GM21360 (cell line): ENCODE measurements around the gene ACSL4.

Source experiments
- ATAC-seq: cut with Tn5 transposase; IDR thresholded peaks from one replicate; pipeline ENCODE4 v1.9.1; 2021; ENCODE audit warnings: mild to moderate bottlenecking, moderate library complexity; ENCODE audit not compliant: unreplicated experiment

The ACSL4 gene

GRCh38 chrX:109622270-109622669, 110.8 kb downstream of the ACSL4 start:
- ATAC-seq, result no peak

- ATAC-seq, result no peak
These were observed 113.3 kb downstream of the ACSL4 start for GRCh38 chrX:109619771-109620170.

GRCh38 chrX:109614951-109615350, 118.1 kb downstream of the ACSL4 start:
- no peak for ATAC-seq

- no peak for ATAC-seq
These were observed 131.6 kb downstream of the ACSL4 start for GRCh38 chrX:109601486-109601885.

GRCh38 chrX:109600237-109600651, 132.8 kb downstream of the ACSL4 start:
- ATAC-seq, result no peak

GRCh38 chrX:109596015-109596414, 137.0 kb downstream of the ACSL4 start:
- no peak for ATAC-seq
